ENCODE results near the gene MACROD2.

MACROD2 gene

DNA sequence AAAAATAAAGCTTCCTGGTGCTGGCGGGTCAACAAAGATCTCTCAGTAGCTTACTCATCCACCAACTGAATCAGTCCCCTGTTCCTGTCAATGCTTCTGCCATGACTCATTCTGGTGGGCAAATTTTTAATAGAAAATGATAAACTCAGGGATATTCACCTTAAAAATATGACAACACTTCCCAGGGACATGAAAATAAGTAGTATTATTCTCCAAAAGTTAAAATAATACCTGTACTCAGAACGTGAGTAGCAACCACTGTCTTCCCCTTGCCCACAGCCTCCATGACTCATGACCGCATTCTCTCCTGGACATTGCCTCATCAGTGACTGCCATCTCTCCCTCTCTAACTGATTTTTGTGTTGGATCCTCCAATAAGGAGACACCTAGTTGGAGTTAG, 2025.7 kb downstream of the MACROD2 start:
- no peak for DNase-seq (ENCODE audit: low read depth)
- TF ChIP-seq, protein P1, sequence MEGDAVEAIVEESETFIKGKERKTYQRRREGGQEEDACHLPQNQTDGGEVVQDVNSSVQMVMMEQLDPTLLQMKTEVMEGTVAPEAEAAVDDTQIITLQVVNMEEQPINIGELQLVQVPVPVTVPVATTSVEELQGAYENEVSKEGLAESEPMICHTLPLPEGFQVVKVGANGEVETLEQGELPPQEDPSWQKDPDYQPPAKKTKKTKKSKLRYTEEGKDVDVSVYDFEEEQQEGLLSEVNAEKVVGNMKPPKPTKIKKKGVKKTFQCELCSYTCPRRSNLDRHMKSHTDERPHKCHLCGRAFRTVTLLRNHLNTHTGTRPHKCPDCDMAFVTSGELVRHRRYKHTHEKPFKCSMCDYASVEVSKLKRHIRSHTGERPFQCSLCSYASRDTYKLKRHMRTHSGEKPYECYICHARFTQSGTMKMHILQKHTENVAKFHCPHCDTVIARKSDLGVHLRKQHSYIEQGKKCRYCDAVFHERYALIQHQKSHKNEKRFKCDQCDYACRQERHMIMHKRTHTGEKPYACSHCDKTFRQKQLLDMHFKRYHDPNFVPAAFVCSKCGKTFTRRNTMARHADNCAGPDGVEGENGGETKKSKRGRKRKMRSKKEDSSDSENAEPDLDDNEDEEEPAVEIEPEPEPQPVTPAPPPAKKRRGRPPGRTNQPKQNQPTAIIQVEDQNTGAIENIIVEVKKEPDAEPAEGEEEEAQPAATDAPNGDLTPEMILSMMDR (IDR thresholded peaks at IDR 0.05; ENCODE audit: control insufficient read depth, insufficient read depth, low read depth, low read length, missing control alignments), result no peak
- no peak overlapping the region for H3K4me3 ChIP-seq (ENCODE audit: control insufficient read depth, low read depth, low read length)

DNA sequence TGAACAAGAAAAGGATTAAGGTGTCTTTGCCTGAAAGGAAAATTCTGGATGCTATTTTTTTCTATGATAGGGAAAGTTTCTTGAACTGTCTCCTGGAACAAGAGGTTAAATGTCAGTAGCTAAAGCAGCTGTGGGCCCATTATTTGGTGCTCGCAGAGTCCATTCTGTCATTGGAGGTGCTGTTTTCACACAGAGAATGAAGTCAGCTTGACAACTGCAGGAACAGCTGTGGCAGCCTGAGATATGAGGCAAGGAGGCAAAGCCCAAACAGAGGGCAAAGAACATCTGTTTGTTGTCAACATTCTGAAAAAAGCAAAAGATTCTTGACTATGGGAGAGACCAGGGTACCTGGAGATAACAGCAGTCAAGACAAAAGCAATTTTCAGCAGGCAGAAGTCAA, 2029.8 kb downstream of the MACROD2 start:
- DNase-seq (ENCODE audit: low read depth), result no peak
- TF ChIP-seq, protein P1 (IDR thresholded peaks at IDR 0.05; ENCODE audit: control insufficient read depth, insufficient read depth, low read depth, low read length, missing control alignments), result no peak
- no peak overlapping the region for H3K4me3 ChIP-seq (ENCODE audit: control insufficient read depth, low read depth, low read length)

DNA sequence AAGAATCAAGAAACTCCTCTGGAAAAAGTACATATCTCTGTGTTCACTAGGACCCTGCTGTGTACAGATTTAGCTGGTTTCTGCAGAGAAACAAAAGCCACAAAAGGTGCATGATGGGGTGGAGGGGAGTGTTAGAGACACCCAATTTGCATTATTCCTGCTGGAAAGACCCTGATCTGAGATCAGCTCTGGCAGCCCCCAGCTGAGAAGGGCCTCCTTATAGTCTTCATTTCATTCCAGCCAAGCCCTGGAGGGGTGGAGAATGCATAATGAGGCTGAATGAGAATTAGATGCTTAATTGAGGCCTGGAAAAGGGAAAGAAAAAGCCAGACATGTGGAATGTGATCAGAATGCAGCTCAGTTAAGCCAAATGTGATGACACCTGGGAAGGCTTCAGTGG, 2032.4 kb downstream of the MACROD2 start:
- TF ChIP-seq, protein P1 (IDR thresholded peaks at IDR 0.05; ENCODE audit: control insufficient read depth, insufficient read depth, low read depth, low read length, missing control alignments), result no peak
- no peak for DNase-seq (ENCODE audit: low read depth)
- H3K4me3 ChIP-seq (ENCODE audit: control insufficient read depth, low read depth, low read length), result no peak overlapping the region

DNA sequence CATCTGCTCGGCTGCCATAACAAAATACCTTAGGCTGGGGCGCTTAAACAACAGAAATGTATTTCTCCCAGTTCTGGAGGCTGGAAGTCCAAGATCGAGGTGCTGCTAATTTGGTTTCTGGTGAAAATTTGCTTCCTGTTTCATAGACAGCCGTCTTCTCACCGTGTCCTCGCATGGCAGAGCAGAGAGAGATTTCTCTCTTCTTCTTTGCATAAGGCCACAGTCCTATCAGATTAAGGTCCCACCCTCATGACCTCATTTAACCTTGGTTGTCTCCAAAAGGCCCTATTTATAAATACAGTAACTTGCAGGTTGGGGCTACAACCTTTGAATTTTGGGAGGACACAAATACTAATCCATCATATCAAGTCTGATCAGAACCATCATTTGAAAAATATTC, 2033.6 kb downstream of the MACROD2 start:
- no peak overlapping the region for H3K4me3 ChIP-seq (ENCODE audit: control insufficient read depth, low read depth, low read length)
- TF ChIP-seq, protein P1 (IDR thresholded peaks at IDR 0.05; ENCODE audit: control insufficient read depth, insufficient read depth, low read depth, low read length, missing control alignments), result no peak
- no peak for DNase-seq (ENCODE audit: low read depth)

DNA sequence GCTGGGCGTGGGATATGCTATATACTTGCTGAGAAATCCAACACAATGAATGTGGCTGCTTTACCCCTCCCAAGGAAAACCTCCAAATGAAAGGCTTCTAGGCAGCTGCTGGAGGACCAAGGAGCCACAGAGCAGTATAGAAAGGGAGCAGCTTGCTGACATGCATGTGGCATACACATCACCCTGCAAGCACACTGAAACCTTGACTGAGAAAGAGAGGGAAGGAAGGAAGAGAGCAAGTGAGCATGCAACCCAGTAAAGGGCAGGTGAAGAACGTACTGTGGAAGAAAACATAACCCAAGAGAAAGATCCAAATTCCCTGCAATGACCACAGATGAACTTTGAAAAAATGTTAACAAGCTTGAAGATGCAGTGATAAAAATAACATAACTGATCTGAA, 2034.9 kb downstream of the MACROD2 start:
- no peak overlapping the region for H3K4me3 ChIP-seq (ENCODE audit: control insufficient read depth, low read depth, low read length)
- TF ChIP-seq, protein P1 (IDR thresholded peaks at IDR 0.05; ENCODE audit: control insufficient read depth, insufficient read depth, low read depth, low read length, missing control alignments), result no peak
- DNase-seq (ENCODE audit: low read depth), result no peak

DNA sequence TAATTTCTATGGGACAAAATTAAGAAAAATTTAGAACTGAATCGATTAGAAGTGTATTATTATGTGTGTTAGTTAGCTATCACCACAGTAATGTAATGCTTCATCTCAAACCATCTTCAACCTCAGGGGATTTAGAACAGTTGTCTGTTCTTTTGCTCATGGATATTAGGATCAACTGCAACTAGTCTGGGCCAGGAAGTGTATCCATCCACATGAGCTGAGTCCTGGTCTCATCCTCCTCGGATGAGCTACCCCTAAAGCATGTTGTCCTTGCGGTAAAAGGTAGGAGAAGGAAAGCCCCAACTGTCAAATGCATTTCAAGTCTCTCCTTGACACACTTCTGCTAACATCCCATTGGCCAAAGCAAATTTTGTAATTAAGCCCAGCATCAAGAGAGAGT, 2040.3 kb downstream of the MACROD2 start:
- DNase-seq (ENCODE audit: low read depth), result no peak
- TF ChIP-seq, protein P1 (IDR thresholded peaks at IDR 0.05; ENCODE audit: control insufficient read depth, insufficient read depth, low read depth, low read length, missing control alignments), result no peak
- H3K4me3 ChIP-seq (ENCODE audit: control insufficient read depth, low read depth, low read length), result no peak overlapping the region

DNA sequence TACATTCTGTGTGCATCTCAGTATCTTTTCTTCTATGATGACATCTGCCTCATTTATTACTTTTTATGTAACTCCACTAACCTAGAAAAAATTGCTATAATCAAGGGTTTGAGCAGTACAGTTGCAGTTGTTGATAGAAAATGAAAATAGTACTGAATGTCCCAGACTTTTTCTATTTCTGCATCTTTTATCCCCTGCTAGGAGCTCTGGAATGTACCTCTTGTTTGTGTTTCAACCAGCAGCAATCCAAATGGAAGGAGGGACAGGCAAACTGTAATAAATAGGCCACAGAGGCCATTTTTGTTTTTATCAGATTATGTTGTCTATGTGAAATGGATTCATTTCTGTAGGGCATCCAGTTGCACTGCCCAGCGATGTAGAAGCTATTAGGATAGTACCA, 2041.0 kb downstream of the MACROD2 start:
- H3K4me3 ChIP-seq (ENCODE audit: control insufficient read depth, low read depth, low read length), result no peak overlapping the region
- TF ChIP-seq, protein P1 (IDR thresholded peaks at IDR 0.05; ENCODE audit: control insufficient read depth, insufficient read depth, low read depth, low read length, missing control alignments), result no peak
- DNase-seq (ENCODE audit: low read depth), result no peak
